Astrocyte of the spinal cord (primary cell): ENCODE measurements around the gene RGPD4.
"Not testable (repeated sequence)": the region's sequence is repeated elsewhere in the genome, so short reads cannot be mapped to it uniquely, and the experiment has no call there.

Experiments
- DNase-seq: peaks from one replicate; pipeline ENCODE4 v3.0.0; 2011; ENCODE audit warnings: low read depth, low spot score
- H3K4me3 ChIP-seq: 2 replicates; pipeline ENCODE4 v1.5.1; 2011; ENCODE audit warnings: low read depth, mild to moderate bottlenecking, low read length, moderate library complexity
- CTCF ChIP-seq: IDR thresholded peaks from 2 replicates; pipeline ENCODE4 v1.5.1; 2012; ENCODE audit warnings: low read depth, mild to moderate bottlenecking, low read length, inconsistent platforms
- in situ Hi-C: cut with HindIII; loops from 2 replicates; pipeline ENCODE4 v1.10.0; 2017; ENCODE audit warnings: low sequenced_read_pairs

The RGPD4 gene

GRCh38 chr2:107822302-107822701, 4.4 kb upstream of the RGPD4 start:
- in situ Hi-C loops = no loop called here
- TF ChIP-seq CTCF = no peak
- DNase-seq = no peak
- H3K4me3 ChIP-seq = no peak overlapping the region

GRCh38 chr2:107824451-107825205, 2.1 kb upstream of the RGPD4 start:
- TF ChIP-seq CTCF = no peak
- in situ Hi-C loops = no loop called here
- no peak overlapping the region for H3K4me3 ChIP-seq
- DNase-seq = no peak

- in situ Hi-C loops = no loop called here
- H3K4me3 ChIP-seq = no peak overlapping the region
- TF ChIP-seq CTCF = no peak
- no peak for DNase-seq
These were observed 1.5 kb upstream of the RGPD4 start for GRCh38 chr2:107825206-107825563.

- in situ Hi-C loops, H3K4me3 ChIP-seq, DNase-seq: not testable (repeated sequence)
These were observed 2.8 kb downstream of the RGPD4 start for GRCh38 chr2:107829514-107829913.

- DNase-seq, in situ Hi-C loops, H3K4me3 ChIP-seq: not testable (repeated sequence)
These were observed 6.5 kb downstream of the RGPD4 start for GRCh38 chr2:107833152-107833551.

- in situ Hi-C loops, DNase-seq, H3K4me3 ChIP-seq: not testable (repeated sequence)
These were observed 6.9 kb downstream of the RGPD4 start for GRCh38 chr2:107833618-107834017.

- H3K4me3 ChIP-seq, in situ Hi-C loops, DNase-seq: not testable (repeated sequence)
These were observed 89.4 kb downstream of the RGPD4 start for GRCh38 chr2:107916121-107916520.

GRCh38 chr2:107916696-107917370, 90.1 kb downstream of the RGPD4 start:
- DNase-seq, in situ Hi-C loops, H3K4me3 ChIP-seq: not testable (repeated sequence)

GRCh38 chr2:107927034-107927534, 100.4 kb downstream of the RGPD4 start:
- in situ Hi-C loops = no loop called here
- H3K4me3 ChIP-seq = no peak overlapping the region
- no peak for DNase-seq
- no peak for TF ChIP-seq CTCF
